ENCODE data around the gene NEU4. TPM values are rescaled to one million over a fixed set of nuclear protein-coding genes. Genes with fewer than 3 reads are reported as not detected.

Gene NEU4
- total RNA-seq, 1 donor from 2014 or later: 9.4 TPM

- no peak for DNase-seq
Measured at GRCh38 chr2:241852116-241852980, 43.4 kb downstream of the NEU4 start.

- DNase-seq: no peak
Measured at GRCh38 chr2:241852981-241853631, 44.1 kb downstream of the NEU4 start.

- DNase-seq: no peak
Measured at GRCh38 chr2:241853651-241854341, 44.8 kb downstream of the NEU4 start.

GRCh38 chr2:241854342-241855244, 45.6 kb downstream of the NEU4 start:
- no peak for DNase-seq

GRCh38 chr2:241855245-241855887, 46.4 kb downstream of the NEU4 start:
- no peak for DNase-seq

GRCh38 chr2:241855888-241856422, 47.0 kb downstream of the NEU4 start:
- DNase-seq: no peak

- DNase-seq: no peak
Measured at GRCh38 chr2:241857041-241857541, 48.1 kb downstream of the NEU4 start.

GRCh38 chr2:241857572-241858121, 48.7 kb downstream of the NEU4 start:
- DNase-seq: no peak

GRCh38 chr2:241858206-241859016, 49.4 kb downstream of the NEU4 start, which contains the start of gene PDCD1:
PDCD1 (minus strand) TSS chr2:241858894; CDS start chr2:241858838, 56 bp downstream.
- DNase-seq: no peak

- DNase-seq: no peak
Measured at GRCh38 chr2:241859017-241859435, 50.0 kb downstream of the NEU4 start.

- peak; percentile 78 for DNase-seq
Measured at GRCh38 chr2:241859436-241860183, 50.6 kb downstream of the NEU4 start.

GRCh38 chr2:241860184-241861078, 51.4 kb downstream of the NEU4 start:
- no peak for DNase-seq

- DNase-seq: no peak
Measured at GRCh38 chr2:241861264-241861663, 52.3 kb downstream of the NEU4 start.

GRCh38 chr2:241862093-241862492, 53.1 kb downstream of the NEU4 start:
- DNase-seq: no peak

GRCh38 chr2:241862775-241863535, 54.0 kb downstream of the NEU4 start:
- no peak for DNase-seq

GRCh38 chr2:241863536-241863954, 54.6 kb downstream of the NEU4 start:
- no peak for DNase-seq

Measured in tongue (tissue), 2 donors.